Measurements from ENCODE around the gene ERFL. TPM values are rescaled to one million over a fixed set of nuclear protein-coding genes. Genes with fewer than 3 reads are reported as not detected.

Gene ERFL
- total and polyA plus RNA-seq, 2 of the 4 experiments (the other 2 are of a cell fraction), result not detected

GRCh38 chr19:41903193-41903953 lies 24.9 kb downstream of the ERFL start:
- CTCF ChIA-PET, result no interaction called here
- Histone ChIP-seq H4K20me1 (ENCODE audit: insufficient read depth, low read length) (peaks cover 4% of the 10 kb centered on the region; the same call in 1 of the 2 replicates), H3K4me2 (ENCODE audit: low read depth, low read length) (no peak overlapping the region), H4K8ac (ENCODE audit: low read depth in 2 of 2, low read length in 2 of 2) (no peak overlapping the region), H3K27me3 (ENCODE audit: control insufficient read depth, insufficient read depth, low read length) (no peaks in the 10 kb centered on the region), H2BK5ac (ENCODE audit: low read depth, low read length, poor library complexity, severe bottlenecking) (no peak overlapping the region), H4K91ac (ENCODE audit: insufficient read depth, low read depth, low read length) (no peak overlapping the region), H2AFZ (replicated peaks; ENCODE audit: low read length, poor library complexity) (no peak overlapping the region), H3K9me3 (ENCODE audit: control insufficient read depth, insufficient read depth, low read length) (no peaks in the 10 kb centered on the region), H2AK5ac (ENCODE audit: low read depth, low read length) (no peak overlapping the region), H3K36me3 (ENCODE audit: control insufficient read depth, insufficient read depth, low read length) (peaks cover 66% of the 10 kb centered on the region), H3K79me1 (ENCODE audit: low read depth in 1 of 2, low read length in 2 of 2) (peaks cover 0 to 3% of the 10 kb centered on the region in 2 experiments; a peak in 1 of 4 replicates), H3K4ac (ENCODE audit: low read depth, low read length) (no peak overlapping the region), H3K56ac (ENCODE audit: extremely low read depth, insufficient read depth, low read length) (no peak overlapping the region), H3K23ac (ENCODE audit: low read depth, low read length) (no peak overlapping the region), H3K27ac (ENCODE audit: insufficient read depth, low read length) (no peak overlapping the region), H2AK9ac (replicated peaks; ENCODE audit: low read depth, low read length, poor library complexity) (no peak overlapping the region), H3K14ac (replicated peaks; ENCODE audit: low read depth, low read length) (no peak overlapping the region), H3K9ac (ENCODE audit: low read depth, low read length) (no peak overlapping the region), H3K4me1 (ENCODE audit: control insufficient read depth, insufficient read depth, low read length) (no peaks in the 10 kb centered on the region), H2BK20ac (ENCODE audit: low read depth, low read length) (no peak overlapping the region), H3K18ac (ENCODE audit: low read depth, low read length) (no peak overlapping the region), H2BK120ac (ENCODE audit: low read depth, low read length) (no peak overlapping the region), H3K9me1 (ENCODE audit: insufficient read depth, low read length) (no peaks in the 10 kb centered on the region), H4K5ac (ENCODE audit: low read depth, low read length) (no peak overlapping the region), H3K4me3 (ENCODE audit: insufficient read depth, low read depth, low read length) (no peak overlapping the region), H2BK15ac (ENCODE audit: low read depth, low read length) (no peak overlapping the region)
- BruUV-seq (replicated peaks), result no TSS peak
- TF ChIP-seq RFX5 (IDR thresholded peaks at IDR 0.05; ENCODE audit: low read depth, low read length), result no peak
- TF ChIP-seq POLR2A (IDR thresholded peaks at IDR 0.05; ENCODE audit: low read depth, low read length), result no peak
- no peak for TF ChIP-seq NFE2L2 (IDR thresholded peaks at IDR 0.05; ENCODE audit: low read depth, low read length)
- no peak for TF ChIP-seq MXI1 (IDR thresholded peaks at IDR 0.05; ENCODE audit: borderline replicate concordance, low read depth, low read length)
- no peak for TF ChIP-seq ELK1 (IDR thresholded peaks at IDR 0.05; ENCODE audit: borderline replicate concordance, low read depth, low read length)
- no peak for TF ChIP-seq RAD21 (IDR thresholded peaks at IDR 0.05; ENCODE audit: low read length)
- no peak for TF ChIP-seq SMC3 (IDR thresholded peaks at IDR 0.05; ENCODE audit: low read depth, low read length)
- TF ChIP-seq RCOR1 (IDR thresholded peaks at IDR 0.05; ENCODE audit: insufficient replicate concordance, low read length), result no peak
- TF ChIP-seq CTCF (conservative IDR thresholded peaks at IDR 0.05; ENCODE audit: low read depth, low read length), result no peak
- no peak for TF ChIP-seq CHD1 (IDR thresholded peaks at IDR 0.05; ENCODE audit: low read depth, low read length)
- no peak for TF ChIP-seq FOS (IDR thresholded peaks at IDR 0.05; ENCODE audit: low read depth, low read length)
- no peak for TF ChIP-seq MAZ (IDR thresholded peaks at IDR 0.05; ENCODE audit: borderline replicate concordance, low read depth, low read length)
- no peak for TF ChIP-seq BHLHE40 (IDR thresholded peaks at IDR 0.05; ENCODE audit: low read depth, low read length)
- intact Hi-C loops (cut with micrococcal nuclease) (no loop called here), dilution Hi-C loops (cut with HindIII; ENCODE audit: low sequenced_read_pairs, unreplicated experiment) (no loop called here), in situ Hi-C loops (cut with MboI; ENCODE audit: low sequenced_read_pairs) (no loop called here)
- POLR2A ChIA-PET (ENCODE audit: unreplicated experiment), result no interaction called here
- DNase-seq (no peak), ATAC-seq (ENCODE audit: low read depth) (no peak)
- WGBS, 2 experiments (ENCODE audit: extremely low coverage in 2 of 2, insufficient read length in 1 of 2), result 85% methylated on average over 9 of the region's 19 CpGs; no CpG with 5 or more reads in 1 of the 2 experiments

Measured in IMR-90 (cell line).